Epithelial cell of proximal tubule (primary cell): ENCODE results near the gene MEIKIN. TPM values are rescaled to one million over a fixed set of nuclear protein-coding genes. Genes with fewer than 3 reads are reported as not detected.
A peak's percentile ranks its signal among the peaks of the same experiment; 100 is the strongest.

Experiments used
- DNase-seq: peaks from one replicate; pipeline ENCODE4 v3.0.0-alpha.2; 2011; ENCODE audit warnings: low read depth
- H3K4me3 ChIP-seq: 2 replicates; pipeline ENCODE4 v1.5.1; 2011; ENCODE audit warnings: low read depth, mild to moderate bottlenecking, low read length
- CTCF ChIP-seq: conservative IDR thresholded peaks from 2 replicates; pipeline ENCODE4 v1.5.1; 2012; ENCODE audit warnings: low read depth, mild to moderate bottlenecking, low read length
- total RNA-seq: library from RNA; depleted of rRNA; stranded (reverse); fragments of >200 nt; gene quantifications from 2 replicates; pipeline ENCODE4 v1.2.3, GENCODE V29; 2015

The MEIKIN gene
- total RNA-seq, 1 donor from 2014 or later, result not detected

DNA sequence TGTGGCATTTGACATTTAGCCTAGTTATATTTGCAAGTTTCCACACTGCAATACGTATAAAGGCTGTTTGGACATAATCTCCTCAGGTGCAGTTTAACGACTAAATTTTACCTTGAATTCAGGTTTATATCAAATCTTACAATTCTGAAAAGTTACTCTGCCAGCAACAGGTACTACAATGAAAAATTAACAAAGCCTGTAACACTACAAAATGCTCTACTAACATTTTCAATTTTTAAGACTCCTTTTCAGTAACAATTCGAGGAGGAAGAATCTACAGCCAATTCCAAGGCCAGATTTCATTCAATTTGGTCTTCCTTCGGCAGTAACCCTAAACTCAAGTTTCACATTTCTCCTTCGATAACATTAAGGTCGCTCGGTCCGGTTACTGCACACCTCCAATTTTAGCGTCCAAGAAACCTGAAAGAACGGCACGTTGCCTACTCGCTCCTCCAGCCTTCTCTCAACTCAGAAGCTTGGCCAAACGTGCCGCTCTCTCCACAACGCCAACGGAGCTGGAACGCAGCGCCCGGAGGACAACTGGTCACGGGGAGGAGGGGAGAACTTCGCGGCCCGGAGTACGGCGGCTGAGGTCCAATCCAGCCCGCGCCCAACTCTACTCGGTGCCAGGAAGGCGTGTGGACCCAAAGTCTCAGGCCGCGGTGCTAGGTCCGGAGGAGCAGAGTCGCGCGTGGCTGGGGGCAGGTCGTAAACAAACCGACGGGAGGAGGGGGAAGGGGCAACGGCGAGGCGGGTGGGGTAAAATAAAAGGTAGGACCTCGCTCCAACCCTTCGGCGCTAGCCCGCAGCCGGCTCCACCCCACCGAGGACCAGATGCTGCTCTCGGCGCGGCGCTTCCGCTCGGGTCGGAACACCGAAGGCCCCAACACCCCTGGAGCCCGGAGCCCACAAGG, 149.3 kb downstream of the MEIKIN start:
- no peak for DNase-seq
- H3K4me3 ChIP-seq, result peak overlapping the region; percentile 96
- no peak for TF ChIP-seq CTCF

DNA sequence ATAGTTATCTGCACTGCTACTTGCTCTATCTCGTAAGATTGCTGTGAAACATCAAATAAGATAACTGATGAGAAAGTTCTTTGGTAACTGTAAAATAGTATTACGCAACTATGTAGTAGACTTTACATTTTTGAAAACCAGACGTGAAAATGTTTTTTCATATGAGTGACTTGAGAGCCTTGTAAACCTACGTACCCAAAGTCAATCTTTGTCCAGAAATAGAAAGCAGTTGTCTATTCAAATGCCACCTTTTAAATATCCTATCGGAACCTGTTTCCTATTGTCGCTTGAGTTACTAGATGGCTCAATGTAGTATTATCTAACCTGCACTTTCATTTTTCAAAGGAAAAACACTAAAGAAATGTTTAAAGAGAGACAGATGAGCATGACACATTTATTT, 150.2 kb downstream of the MEIKIN start:
- no peak for DNase-seq
- peak overlapping the region; percentile 96 for H3K4me3 ChIP-seq
- TF ChIP-seq CTCF, result no peak

- no peak for DNase-seq
- TF ChIP-seq CTCF, result no peak
- peak overlapping the region; percentile 96 for H3K4me3 ChIP-seq
These were observed 150.9 kb downstream of the MEIKIN start for GRCh38 chr5:131794586-131794985.

GRCh38 chr5:131792896-131793295, 152.6 kb downstream of the MEIKIN start:
- TF ChIP-seq CTCF, result no peak
- H3K4me3 ChIP-seq, result no peak overlapping the region
- no peak for DNase-seq

DNA sequence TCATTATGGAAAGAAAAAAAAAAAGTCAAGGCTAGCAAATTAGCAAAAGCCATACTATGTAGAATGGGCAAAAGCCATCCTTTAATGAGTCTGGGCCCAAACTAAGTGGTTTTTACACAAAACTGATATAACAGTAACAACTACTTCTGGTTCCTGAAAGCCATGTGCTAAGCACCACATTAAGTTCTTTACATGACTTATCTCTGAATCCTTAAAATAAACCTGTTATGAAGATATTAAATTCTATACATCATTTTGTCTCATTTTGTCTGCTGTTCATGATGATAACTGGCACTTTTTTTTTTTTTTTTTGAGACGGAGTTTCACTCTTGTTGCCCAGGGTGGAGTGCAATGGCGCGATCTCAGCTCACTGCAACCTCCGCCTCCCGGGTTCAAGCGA, 153.6 kb downstream of the MEIKIN start:
- TF ChIP-seq CTCF, result no peak
- DNase-seq, result no peak

DNA sequence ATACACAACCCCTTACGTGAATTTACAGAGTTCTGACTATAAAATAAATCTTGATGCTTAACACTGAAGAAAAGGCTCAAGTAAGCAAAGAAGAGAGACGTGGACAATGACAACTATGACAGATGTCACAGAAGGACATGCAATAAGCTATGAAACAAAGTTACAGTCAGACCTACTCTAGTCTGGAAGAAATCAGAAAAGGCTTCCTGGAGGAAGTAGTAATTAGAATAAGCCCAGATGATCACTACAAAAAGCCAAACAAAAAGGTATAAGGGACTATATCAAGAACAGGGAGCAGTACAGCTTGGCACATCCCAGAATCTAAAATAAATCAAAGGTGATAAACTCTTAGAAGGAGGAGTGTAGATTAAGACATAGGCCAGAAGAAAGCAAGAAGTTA, 154.9 kb downstream of the MEIKIN start:
- no peak for DNase-seq
- TF ChIP-seq CTCF, result no peak

More for the DNA sequence above, 153.6 kb downstream of the MEIKIN start:
- no peak overlapping the region for H3K4me3 ChIP-seq

GRCh38 chr5:131789765-131790164, 155.7 kb downstream of the MEIKIN start:
- TF ChIP-seq CTCF, result no peak
- no peak overlapping the region for H3K4me3 ChIP-seq
- no peak for DNase-seq

More for the DNA sequence above, 154.9 kb downstream of the MEIKIN start:
- no peak overlapping the region for H3K4me3 ChIP-seq
